Stimulated activated naive CD4-positive, alpha-beta T cell (primary cell): ENCODE measurements around the gene GIGYF2.

ENCODE experiments used
- DNase-seq, 6 experiments: peaks; one replicate each; lab custom pipeline; 2025; lab: John Stamatoyannopoulos, UW

Gene GIGYF2

DNA sequence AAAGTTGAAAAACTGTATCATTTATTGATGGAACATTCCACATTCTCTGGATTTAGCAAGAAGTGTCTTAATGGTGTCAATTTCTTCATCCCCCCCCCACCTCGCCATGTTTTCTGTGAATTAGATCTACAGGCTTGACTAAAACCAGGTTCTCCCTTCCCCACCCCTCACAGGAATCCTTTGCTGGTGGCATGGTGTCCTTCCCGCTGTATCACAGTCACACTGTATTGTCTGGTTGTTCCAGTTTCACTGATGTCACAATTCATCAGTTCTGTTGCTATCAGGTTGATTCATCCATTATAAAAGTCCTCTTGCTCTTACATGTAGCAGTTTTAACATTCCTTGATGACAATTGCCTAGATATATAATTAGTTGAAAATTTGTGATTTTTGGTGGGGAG, 166.9 kb downstream of the GIGYF2 start:
- no peak for DNase-seq

DNA sequence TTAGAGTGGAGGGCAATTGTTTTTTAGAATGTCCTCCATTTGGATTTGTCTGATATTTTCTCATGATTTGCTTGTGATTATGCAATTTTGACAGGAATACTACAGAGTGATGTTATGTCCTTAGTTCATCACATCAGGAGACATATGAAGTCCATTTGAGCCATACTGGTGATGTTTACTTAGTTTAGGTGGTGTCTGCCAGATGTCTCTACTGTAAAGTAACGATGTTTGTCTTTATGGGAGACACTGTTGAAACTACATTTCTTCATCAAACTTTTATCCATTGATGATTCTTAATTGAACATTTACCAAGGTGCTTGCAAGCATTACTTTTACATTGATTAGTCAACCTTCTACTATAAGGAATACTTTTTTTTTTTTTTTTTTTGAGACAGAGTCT, 168.0 kb downstream of the GIGYF2 start:
- no peak for DNase-seq

DNA sequence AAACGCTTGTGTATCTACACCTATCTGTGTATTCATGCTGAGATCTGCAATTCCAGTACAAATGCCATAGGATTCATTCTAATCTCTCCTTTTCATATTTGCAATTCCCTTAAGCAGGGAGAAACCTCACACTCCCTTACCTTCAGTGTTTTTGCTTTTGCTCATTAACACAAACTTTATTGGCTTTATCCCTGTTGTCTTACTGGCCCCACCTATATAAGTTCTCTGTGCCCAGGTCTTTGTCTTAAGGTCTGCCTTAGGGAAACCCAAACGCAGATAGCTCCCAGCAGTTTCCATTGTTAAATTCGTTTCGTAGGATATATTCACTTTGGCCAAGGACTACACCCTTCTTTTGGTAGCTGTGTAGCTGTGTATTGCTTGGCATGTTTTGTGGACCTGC, 169.0 kb downstream of the GIGYF2 start:
- DNase-seq: no peak

DNA sequence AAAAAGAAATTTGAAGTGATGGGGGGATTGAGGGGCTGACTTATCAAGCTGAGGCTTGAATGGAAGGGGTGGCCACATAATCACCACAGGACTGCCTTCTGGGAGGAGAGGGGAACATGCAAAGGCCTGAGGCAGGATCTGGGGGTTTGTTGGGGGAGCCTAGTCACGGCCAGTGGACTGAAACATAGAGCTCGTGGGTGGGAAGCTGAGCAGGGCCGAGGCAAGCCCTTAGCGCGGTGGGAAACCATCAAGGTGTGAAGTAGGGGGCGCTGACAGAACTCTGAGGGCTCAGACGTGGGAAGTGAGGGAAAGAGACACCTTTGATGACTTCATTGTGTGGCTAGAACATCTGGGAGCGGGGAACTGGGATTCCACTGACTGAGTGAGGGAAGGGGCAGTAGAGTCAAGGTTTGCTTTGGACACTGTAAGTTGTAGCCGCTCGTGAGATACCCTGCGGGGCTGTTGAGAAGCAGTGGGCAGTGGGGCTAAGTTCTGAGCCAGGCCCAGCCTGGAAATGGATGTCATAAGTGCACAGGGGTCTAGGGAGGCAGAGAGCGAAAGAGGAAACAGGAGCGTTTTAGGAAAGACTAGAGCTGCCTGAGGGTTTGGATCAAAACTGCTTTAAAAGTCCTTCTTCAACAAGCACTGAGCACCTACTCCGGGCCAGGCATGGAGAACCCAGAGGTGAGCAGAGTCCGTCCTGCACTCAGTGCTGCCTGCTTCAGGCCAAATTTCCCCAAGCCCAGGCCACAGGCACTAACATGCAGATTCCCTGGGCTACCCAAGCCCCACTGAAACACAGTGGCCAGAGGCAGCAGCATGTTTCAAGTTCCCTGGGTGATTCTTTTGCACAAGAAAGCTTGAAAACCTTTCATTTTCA, 172.2 kb downstream of the GIGYF2 start:
- no peak for DNase-seq

DNA sequence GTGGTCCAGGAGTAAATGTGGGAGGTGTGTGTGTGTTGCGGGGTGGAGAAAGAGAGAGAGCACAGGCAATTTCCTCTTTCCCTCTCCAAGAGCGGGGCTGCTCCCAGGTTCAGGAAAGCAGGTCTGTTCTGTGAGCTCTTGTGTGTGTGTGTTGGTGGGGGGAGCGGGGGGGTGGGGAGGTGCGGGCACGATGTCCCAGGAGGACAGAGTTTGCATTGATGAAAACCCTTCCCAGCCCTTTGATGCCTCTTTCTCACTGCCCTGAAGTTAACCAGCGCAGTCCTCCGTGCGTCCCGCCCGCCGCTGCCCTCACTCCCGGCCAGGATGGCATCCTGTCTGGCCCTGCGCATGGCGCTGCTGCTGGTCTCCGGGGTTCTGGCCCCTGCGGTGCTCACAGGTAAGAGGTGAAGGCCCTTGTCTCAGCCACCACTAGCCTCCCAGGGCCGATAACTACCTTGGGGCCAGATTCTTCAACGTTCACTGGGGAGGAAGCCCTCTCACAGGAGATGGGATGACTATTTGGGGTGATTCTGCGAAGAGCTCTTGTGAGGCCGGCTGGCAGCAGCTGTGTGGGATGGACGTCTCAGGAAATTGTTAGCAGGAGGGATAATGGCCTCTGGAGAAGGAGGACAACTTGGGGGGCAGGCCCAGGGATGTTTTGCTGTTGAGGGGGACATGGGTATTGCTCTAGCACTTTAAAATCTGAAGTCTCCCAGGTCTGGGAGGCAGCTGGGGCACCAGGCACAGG, 173.1 kb downstream of the GIGYF2 start, which contains the start of gene SNORC:
Gene SNORC (plus strand): TSS at position 247 of the 748 bp plus-strand sequence. CDS start 78 bp downstream, at position 325.
- DNase-seq: no peak

DNA sequence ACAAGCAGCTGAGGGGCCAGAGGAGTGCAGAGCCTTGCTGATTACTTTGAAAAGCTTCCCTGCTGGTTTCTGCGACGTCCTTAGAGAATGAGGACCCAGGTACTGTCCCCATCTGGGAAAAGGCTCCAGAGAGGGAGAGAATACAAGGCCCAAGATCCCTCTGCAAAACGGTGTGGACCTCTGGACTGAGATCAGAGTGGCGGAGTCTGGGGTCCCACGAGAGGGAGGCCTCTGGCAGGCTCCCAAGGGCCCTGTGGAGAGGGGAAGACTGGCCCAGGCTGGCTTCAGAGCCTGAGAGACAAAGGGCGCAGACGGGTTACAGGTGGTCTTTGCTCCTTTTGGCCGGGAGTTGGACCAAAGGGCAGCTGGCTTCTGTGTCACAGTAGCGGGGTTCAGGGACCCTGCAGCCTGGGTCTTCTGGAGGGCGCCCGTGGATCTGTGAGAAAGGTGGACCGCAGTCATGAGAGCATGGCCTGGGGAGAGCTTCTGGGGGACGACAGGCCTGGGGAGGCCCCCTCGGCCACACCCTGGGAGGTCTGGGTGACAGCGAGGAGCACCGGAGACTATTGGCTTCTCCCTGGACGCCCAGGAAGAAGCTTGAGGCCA, 173.7 kb downstream of the GIGYF2 start:
- no peak for DNase-seq

DNA sequence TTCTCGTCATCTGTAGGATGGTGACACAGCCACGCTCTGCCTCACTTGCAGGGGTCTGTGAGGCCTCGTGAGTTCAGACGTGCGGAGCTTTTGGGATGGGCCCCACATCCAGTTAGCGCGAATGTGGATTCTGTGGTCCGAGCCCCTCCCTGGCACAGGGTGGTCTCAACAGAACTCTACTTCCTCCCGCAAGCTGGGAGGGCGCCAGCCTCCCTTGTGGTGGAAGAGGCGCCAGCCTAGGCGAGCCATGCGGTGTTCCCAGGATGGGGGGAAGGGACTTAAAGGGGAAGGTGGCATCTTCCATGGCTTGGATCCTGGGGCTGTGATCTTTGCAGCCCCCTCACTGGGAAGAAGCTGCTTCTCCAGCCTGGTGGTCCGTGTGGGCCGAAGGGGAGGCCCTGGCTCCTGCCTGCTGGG, 174.3 kb downstream of the GIGYF2 start:
- DNase-seq: no peak

DNA sequence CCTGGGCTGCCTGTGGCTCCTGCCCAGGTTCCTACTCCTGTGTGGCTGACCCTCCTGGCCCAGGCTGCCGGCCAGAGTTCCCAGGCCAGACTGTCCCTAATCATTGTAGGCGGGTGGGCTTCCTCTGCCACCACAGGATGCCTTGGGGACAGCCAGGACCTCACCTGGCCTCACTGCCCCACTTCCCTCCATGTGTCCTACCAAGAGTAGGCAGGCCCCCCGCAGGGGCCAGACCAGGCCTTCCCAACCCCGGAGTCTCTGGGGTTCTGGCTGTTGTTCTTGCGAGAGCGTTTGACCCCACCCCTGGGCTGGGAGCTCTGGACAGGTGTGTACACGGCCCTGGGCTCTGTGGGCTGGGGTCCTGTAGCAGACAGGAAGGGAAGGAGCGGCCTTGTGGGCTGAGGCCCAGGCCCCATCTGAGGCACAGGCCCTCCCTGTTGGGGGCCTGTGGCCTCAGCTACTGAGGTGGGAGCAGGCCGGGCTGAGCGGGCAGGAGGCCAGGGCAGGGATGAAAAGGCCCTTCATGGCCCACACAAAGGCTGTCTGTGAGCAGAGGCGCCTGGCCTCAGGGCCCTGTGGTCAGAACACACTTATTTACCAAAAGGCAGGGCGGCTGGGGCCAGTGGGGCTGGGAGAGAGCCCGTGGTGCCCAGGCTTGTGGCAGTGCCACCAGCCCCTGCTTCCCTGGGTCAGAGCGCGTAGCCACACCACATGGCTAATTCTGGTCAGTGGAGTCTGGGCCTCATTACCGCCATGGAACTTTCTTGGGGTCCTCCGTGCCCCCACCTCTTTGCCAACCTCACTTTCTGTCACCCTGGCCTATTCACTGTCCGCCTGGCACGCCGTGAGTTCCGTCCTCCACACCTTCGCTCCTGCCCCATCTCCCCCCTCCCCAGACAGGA, 175.0 kb downstream of the GIGYF2 start:
- DNase-seq: no peak

DNA sequence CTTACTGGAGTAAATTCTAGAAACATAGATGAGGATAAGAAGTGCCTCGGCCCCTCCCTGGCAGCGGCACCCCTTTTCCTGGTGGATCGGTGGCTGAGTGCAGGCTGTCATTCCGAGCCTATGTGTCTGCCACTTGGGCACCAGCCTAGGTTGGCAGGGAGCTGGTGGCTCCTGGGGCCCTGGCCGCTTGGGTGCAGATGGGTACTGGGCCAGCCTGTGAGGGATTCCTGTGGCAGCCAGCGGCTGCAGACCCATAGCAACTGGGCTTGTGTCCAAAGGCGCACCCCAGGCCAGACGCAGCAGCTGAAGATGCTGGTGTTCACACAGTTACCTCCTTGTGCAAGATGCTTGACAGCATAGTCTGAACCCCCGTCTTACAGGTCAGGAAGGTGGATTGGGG, 175.7 kb downstream of the GIGYF2 start:
- DNase-seq: no peak

DNA sequence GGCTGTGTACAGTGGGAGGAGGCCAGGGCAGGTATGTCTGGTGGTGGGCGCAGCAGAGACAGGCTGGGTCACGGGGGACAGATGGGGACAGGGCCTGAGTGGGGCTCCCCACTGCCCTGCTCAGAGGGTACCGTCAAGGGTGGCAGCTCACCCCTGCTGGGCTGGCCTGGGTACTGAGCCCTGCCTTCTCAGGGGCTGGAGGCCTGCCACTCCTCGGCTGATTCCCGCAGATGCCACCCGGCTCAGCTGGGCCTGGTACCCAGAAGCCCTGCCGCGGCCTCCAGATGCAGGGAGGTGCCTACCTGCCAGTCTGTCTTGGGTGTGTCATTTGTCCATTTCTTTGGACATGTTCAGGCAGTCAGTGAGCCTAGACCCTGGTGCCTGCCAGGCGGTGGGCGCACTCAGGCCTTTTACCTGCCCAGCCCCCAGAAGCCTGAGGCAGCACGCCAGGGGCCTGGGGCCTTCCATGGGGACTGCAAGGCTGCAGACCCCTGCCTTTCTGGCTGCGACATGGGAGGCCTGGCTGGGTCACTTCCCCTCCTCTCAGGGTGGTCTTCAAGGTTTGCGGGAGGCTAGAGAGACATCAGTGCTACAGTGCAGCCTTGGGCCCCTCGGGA, 176.3 kb downstream of the GIGYF2 start:
- DNase-seq: no peak

DNA sequence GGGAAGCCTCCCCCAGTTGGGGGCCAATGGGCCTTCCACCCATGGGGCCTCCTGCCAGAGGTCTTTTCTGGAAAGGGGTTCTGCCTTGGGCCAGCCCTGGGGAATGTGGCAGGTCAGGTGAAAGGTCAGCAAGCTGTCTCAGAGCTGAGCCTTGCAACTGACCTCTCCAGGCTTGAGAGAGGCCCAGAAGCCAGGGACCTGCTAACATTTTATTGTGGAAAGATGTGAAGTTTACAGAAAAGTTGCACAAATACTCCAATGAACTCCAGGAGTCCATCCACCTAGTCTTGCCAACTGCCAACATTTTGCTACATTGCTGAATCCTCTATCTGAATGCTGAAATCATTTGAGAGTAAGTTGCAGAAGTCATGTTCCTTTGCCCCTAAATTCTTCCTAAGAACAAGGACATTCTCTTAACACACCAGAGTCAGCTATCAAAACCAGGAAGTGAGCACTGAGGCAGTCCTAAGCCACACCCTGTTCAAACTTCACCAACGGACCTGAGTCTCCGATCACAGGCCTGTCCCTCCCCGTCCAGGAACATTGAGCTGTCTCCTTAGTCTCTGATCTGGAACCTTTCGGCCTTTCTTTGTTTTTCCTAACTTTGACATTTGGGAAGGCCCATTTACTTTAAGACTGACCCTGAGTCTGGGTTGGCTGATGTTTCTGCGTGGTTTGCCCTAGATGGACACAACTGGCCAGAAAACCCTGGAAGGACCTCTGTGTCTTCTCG, 176.9 kb downstream of the GIGYF2 start:
- no peak for DNase-seq

DNA sequence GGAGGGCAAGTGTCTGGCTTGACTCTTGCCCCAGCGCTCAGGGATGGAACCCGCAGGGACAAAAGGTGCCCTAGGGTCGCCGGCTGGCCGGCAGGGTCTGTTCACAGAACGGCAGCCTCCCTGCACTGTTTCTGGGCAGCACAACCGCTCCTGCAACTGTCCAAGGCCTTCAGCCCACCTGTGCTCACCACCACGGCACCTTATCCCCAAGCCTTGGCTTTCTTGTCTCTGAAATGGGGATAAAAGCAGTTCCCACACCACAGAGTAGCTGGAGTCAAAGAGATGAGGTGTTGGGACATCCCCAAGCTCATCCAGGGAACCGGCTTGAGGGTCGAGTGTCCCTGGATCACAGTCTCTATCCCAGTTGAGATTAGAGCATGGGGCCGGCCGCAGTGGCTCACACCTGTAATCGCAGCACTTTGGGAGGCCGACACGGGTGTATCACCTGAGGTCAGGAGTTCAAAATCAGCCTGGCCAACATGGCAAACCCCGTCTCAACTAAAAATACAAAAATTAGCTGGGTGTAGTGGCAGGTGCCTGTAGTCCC, 177.6 kb downstream of the GIGYF2 start:
- DNase-seq: no peak

DNA sequence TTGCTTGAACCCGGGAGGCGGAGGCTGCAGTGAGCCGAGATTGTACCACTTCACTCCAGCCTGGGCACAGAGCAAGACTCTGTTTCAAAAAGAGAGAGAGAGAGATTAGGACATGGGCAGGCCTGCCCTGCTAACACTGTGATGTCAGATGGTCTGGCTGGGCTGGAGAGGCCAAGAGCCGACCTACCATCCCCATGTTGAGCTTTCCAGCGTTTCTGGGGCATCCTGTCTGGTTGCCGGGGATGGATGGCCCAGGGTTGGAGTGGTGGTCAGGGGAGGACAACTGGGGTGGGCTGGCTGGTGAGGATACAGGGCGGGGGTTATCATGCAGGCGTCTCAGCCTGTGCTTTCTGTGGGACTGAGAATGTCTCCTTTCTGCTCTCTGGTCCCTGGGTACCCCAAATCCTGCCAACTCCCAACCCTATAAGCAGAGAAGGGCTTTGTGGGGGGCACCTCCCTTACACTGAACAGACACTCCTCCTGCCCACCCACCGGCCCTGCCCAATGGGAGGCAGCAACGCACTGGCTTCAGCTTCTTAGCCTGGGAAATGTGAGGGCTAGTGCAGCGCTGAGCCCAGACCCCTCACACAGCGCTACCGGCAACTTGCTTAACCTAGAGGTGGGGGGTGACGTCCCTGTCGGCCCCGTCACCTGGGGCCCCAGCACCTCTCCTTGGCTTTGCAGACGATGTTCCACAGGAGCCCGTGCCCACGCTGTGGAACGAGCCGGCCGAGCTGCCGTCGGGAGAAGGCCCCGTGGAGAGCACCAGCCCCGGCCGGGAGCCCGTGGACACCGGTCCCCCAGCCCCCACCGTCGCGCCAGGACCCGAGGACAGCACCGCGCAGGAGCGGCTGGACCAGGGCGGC, 178.4 kb downstream of the GIGYF2 start:
- DNase-seq: no peak

DNA sequence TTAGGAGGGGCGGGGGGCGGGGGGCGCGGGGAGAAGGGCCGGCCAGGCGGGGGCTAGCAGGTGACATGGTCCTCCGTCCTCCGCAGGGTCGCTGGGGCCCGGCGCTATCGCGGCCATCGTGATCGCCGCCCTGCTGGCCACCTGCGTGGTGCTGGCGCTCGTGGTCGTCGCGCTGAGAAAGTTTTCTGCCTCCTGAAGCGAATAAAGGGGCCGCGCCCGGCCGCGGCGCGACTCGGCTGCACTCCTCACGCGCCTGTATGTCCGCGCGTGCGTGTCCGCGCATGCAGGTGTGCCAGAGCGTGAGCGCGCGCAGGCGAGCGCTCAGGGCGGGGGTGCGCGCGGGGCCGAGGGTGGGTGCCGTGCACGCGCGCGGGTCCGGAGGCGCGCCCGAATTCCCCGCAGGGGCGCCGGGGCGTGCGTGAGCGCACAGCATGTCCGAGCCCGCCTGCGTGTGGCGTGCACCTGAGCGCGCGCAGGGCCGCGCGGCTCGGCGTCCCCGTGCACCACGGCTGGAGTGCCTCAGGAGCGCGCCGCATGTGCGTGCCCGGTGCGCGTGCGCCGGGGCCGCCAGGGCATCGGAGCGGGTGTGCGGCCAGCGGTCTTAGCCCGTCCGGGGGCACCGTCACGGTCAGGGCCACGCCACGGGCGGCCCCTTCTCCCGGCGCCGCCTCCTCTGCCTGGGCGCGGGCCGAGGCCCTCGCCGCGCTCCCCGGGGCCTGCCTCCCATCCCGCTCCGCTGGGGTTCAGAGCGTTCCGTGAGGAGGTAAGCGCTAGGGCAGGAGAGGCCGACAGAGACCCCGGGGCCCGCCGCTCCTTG, 179.2 kb downstream of the GIGYF2 start:
- DNase-seq: peak in 1 of 6 experiments; percentile 29

DNA sequence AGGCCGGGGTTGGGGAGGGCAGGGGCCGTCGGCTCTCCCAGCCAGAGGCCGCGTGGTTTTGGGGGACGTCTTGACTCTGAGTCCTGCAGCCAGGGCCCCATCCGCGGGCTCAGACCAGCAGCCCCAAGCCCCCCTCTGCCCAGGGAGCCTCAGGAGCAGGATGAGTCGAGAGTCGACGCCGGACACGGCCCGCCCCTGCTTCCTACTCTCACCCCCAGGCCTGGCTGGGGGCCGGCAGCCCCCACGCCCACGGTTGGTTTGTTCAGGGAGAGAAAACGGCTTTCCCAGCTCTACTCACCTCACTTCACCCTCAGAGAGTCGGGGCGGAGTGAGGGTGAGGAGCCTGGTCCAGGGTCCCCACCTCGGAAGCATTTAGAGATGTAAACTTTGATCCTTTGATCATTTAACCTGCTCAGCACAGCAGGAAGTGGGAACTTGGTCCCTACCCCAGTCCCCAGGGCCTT, 179.9 kb downstream of the GIGYF2 start:
- no peak for DNase-seq

DNA sequence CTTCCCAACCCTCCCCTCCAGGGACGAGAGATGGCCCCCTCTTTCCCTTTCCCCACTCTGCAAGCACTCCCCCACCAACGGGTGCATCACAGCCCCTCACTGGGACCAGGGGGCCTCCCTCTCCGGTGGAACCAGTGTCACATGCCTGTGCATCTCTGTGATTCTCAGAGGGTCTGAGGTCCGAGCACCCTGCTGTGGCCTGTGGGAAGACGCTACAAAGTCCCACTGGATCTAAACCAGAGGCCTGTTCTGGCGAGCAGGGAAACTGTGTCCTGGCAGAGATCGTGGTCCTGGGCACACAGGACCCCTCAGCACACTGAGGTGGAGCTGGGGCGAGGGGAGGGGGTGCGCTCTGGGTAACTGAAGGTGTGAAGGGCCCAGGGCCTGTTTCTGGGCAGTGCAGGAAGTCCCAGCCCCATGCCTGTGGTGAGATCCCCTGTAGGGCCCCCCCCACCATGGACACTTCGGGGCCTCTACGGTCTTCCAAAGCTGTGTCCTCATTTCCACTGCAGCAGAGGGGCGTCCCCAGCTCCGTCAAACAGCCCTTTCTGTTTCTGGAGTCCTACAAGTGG, 180.9 kb downstream of the GIGYF2 start:
- no peak for DNase-seq

DNA sequence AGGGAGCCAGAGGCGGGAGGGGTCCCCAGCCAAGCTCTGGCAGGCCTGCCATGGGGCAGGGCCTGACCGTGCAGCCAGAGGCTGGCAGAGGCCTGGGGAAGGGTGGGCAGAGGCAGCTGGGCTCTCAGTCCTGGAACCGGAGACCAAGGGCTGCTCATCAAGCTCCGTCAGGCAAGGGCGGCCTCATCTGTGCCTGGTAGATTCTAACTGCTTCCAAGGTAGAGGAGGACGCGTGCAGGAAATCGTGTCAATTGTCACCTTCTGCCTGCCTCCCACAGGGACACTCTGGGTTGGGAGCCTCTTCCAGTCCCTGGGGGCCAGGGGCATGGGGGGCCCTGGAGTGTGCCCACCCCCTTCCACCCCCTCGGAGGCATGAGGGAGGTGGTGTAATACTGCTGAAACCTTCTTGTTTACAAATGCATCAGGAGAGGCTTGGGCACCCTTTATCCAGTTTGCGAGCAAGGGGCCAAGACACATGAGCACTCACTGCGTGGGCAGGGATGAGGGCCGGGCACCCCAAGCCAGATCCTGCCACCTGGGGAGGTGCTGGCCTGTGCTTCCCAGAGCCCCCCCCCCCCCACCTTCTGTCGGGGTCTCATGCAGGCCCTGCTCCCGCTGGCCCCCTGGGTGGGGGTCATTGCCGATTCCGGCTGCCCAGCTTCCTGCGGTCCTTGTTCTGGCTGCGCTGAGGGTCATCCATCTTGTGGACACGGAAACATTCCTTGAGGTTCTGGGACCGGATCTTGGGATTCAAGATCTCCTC, 181.9 kb downstream of the GIGYF2 start:
- DNase-seq: no peak
